Glutamatergic neuron (in vitro differentiated cells): Measurements from ENCODE around the gene EPN1. TPM values are rescaled to one million over a fixed set of nuclear protein-coding genes. Genes with fewer than 3 reads are reported as not detected.

Source experiments
- DNase-seq: peaks from one replicate; pipeline ENCODE4 v3.0.0; 2022
- H3K27ac Mint-ChIP-seq: one replicate; pipeline ENCODE4 v1.8.0; 2020; ENCODE audit warnings: mild to moderate bottlenecking, mixed read lengths, inconsistent platforms; ENCODE audit not compliant: unreplicated experiment
- H3K27me3 Mint-ChIP-seq: one replicate; pipeline ENCODE4 v1.8.0; 2020; ENCODE audit warnings: mild to moderate bottlenecking, moderate library complexity, mixed read lengths, inconsistent platforms; ENCODE audit not compliant: unreplicated experiment
- H3K36me3 Mint-ChIP-seq: one replicate; pipeline ENCODE4 v1.8.0; 2020; ENCODE audit warnings: mild to moderate bottlenecking, mixed read lengths, inconsistent platforms; ENCODE audit not compliant: unreplicated experiment
- H3K4me1 Mint-ChIP-seq: one replicate; pipeline ENCODE4 v1.8.0; 2020; ENCODE audit warnings: mild to moderate bottlenecking, low read depth, mixed read lengths, inconsistent platforms; ENCODE audit not compliant: unreplicated experiment
- H3K4me3 Mint-ChIP-seq: one replicate; pipeline ENCODE4 v1.8.0; 2020; ENCODE audit warnings: mild to moderate bottlenecking, mixed read lengths, inconsistent platforms; ENCODE audit not compliant: unreplicated experiment
- H3K9me3 Mint-ChIP-seq: one replicate; pipeline ENCODE4 v1.8.0; 2020; ENCODE audit warnings: mild to moderate bottlenecking, moderate library complexity, mixed read lengths, inconsistent platforms; ENCODE audit not compliant: unreplicated experiment
- total RNA-seq: library from RNA; stranded (reverse); fragmentation: NEBNext Ultra II Directional; extraction: Animal tissue kit (Norgen Biotek cat#: 25700); gene quantifications from one replicate; pipeline ENCODE4 v1.2.1, GENCODE V29; 2021; ENCODE audit not compliant: unreplicated experiment
- TF ChIP-seq, protein P1 (sequence below): fragments of 200-600 bp; sonication (generic); IDR thresholded peaks from one replicate; pipeline ENCODE4 v1.5.0; 2021; ENCODE audit not compliant: partially characterized antibody, unreplicated experiment

EPN1 gene
- total RNA-seq, 1 donor from 2014 or later, result 150 TPM

- H3K27ac Mint-ChIP-seq, result peak overlapping the region; percentile 64
- TF ChIP-seq, protein P1, sequence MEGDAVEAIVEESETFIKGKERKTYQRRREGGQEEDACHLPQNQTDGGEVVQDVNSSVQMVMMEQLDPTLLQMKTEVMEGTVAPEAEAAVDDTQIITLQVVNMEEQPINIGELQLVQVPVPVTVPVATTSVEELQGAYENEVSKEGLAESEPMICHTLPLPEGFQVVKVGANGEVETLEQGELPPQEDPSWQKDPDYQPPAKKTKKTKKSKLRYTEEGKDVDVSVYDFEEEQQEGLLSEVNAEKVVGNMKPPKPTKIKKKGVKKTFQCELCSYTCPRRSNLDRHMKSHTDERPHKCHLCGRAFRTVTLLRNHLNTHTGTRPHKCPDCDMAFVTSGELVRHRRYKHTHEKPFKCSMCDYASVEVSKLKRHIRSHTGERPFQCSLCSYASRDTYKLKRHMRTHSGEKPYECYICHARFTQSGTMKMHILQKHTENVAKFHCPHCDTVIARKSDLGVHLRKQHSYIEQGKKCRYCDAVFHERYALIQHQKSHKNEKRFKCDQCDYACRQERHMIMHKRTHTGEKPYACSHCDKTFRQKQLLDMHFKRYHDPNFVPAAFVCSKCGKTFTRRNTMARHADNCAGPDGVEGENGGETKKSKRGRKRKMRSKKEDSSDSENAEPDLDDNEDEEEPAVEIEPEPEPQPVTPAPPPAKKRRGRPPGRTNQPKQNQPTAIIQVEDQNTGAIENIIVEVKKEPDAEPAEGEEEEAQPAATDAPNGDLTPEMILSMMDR, result no peak
- peaks cover 15% of the 10 kb centered on the region for H3K27me3 Mint-ChIP-seq
- peaks cover 11% of the 10 kb centered on the region for H3K4me1 Mint-ChIP-seq
- DNase-seq, result no peak
- no peak overlapping the region for H3K4me3 Mint-ChIP-seq
- H3K9me3 Mint-ChIP-seq, result peaks cover 25% of the 10 kb centered on the region
- no peaks in the 10 kb centered on the region for H3K36me3 Mint-ChIP-seq
These were observed 4.6 kb upstream of the EPN1 start for GRCh38 chr19:55670280-55671053.

DNA sequence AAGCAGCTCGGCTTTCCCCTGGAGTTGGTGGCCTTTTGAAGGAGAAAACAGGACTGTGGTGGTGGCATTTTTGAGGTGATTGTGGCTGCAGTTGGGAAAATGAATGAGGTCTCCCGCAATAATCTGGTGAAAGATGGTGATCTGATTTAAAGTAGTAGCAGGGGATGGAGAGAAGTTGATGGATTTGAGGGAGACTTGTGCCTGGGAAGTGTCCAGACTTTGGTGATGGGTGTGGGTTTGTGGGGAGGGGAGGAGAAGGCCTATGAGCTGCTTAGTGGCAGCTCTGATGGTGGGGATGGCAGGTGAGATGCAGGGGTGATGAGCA, 4.0 kb upstream of the EPN1 start:
- Mint-ChIP-seq H3K9me3 (peaks cover 27% of the 10 kb centered on the region), H3K27me3 (peaks cover 15% of the 10 kb centered on the region), H3K4me3 (peak overlapping the region; percentile 13), H3K4me1 (peaks cover 13% of the 10 kb centered on the region), H3K36me3 (no peaks in the 10 kb centered on the region), H3K27ac (no peak overlapping the region)
- TF ChIP-seq, protein P1, result no peak
- no peak for DNase-seq

- no peak for DNase-seq
These were observed 2.6 kb upstream of the EPN1 start for GRCh38 chr19:55672418-55672817.

GRCh38 chr19:55673465-55673864, 1.6 kb upstream of the EPN1 start:
- H3K36me3 Mint-ChIP-seq, result no peaks in the 10 kb centered on the region
- H3K4me1 Mint-ChIP-seq, result peaks cover 20% of the 10 kb centered on the region
- no peak for DNase-seq
- TF ChIP-seq, protein P1, result no peak
- H3K27ac Mint-ChIP-seq, result peak overlapping the region; percentile 22
- peaks cover 18% of the 10 kb centered on the region for H3K27me3 Mint-ChIP-seq
- peaks cover 24% of the 10 kb centered on the region for H3K9me3 Mint-ChIP-seq
- H3K4me3 Mint-ChIP-seq, result peak overlapping the region; percentile 25

More at GRCh38 chr19:55672418-55672817, 2.6 kb upstream of the EPN1 start:
- peak overlapping the region; percentile 25 for H3K4me3 Mint-ChIP-seq
- peak overlapping the region; percentile 85 for H3K27ac Mint-ChIP-seq
- peaks cover 18% of the 10 kb centered on the region for H3K27me3 Mint-ChIP-seq
- TF ChIP-seq, protein P1, result no peak
- H3K9me3 Mint-ChIP-seq, result peaks cover 24% of the 10 kb centered on the region
- H3K4me1 Mint-ChIP-seq, result peaks cover 20% of the 10 kb centered on the region
- no peaks in the 10 kb centered on the region for H3K36me3 Mint-ChIP-seq

- no peak for DNase-seq
- H3K27ac Mint-ChIP-seq, result peak overlapping the region; percentile 22
These were observed 1.1 kb upstream of the EPN1 start for GRCh38 chr19:55673889-55674288.

More at GRCh38 chr19:55673889-55674288, 1.1 kb upstream of the EPN1 start:
- Mint-ChIP-seq H3K4me1 (peaks cover 20% of the 10 kb centered on the region), H3K27me3 (peaks cover 18% of the 10 kb centered on the region), H3K4me3 (peak overlapping the region; percentile 2), H3K9me3 (peaks cover 24% of the 10 kb centered on the region), H3K36me3 (no peaks in the 10 kb centered on the region)
- TF ChIP-seq, protein P1, result no peak
